Lung microvascular endothelial cell (primary cell): ENCODE data around the gene CBLN3. TPM values are rescaled to one million over a fixed set of nuclear protein-coding genes. Genes with fewer than 3 reads are reported as not detected.
"Not testable (repeated sequence)": the region's sequence is repeated elsewhere in the genome, so short reads cannot be mapped to it uniquely, and the experiment has no call there.

Source experiments
- DNase-seq, 2 donors: peaks; one replicate each; pipeline versions ENCODE4 v3.0.0 to v3.0.0-alpha.2; 2010; ENCODE audit warnings: low read depth in 2 of 2
- total RNA-seq: library from RNA; depleted of rRNA; stranded (reverse); fragments of >200 nt; gene quantifications from 2 replicates; pipeline ENCODE4 v1.2.1, GENCODE V29; 2014

CBLN3 gene
- 0.20 and 0.22 TPM in 2 replicates for total RNA-seq

GRCh38 chr14:24429395-24430142 lies at the start of gene CBLN3, which contains the start of gene KHNYN:
TSS of gene CBLN3 (minus strand) at chr14:24429668. CDS start at chr14:24429054, 614 bp downstream.
TSS of gene KHNYN (plus strand) at chr14:24429954. CDS start at chr14:24430731, 777 bp downstream.
- DNase-seq: peak; percentile 90 to 94

DNA sequence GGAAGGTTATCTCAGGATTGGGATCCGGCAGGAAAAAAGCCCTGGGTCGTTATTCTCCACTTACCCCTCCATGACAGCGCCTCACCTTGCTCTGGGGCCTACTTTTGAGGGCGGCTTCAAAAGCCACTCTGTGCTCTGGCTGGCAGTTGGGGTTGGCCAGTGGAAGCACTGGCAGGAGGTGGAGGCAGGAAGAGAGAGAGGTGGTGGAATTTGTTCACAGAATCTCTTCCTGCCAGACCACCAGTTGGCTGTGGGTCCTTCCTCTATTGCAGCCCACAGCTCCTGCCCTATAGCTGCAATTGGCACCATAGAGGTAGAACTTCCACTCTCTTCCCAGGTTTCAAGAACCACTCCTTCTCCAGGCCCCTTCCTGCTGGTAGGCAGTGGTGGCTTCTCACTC lies 45.8 kb upstream of the CBLN3 start:
- DNase-seq: no peak

DNA sequence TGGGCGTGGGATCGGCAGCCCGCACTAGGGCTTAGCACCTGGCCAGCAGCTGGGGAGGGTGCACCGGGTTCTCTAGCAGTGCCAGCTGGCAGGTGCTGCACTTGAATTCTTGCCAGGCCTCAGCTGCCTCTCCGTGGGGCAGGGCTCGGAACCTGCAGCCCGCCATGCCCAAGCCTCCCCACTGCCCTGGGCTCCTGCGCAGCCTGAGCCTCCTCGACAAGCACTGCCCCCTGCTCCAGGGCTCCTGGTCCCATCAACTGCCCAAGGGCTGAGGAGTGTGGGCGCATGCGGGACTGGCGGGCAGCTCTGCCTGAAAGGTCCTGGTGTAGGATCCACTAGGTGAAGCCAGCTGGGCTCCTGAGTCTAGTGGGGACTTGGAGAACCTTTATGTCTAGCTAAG lies 43.7 kb upstream of the CBLN3 start:
- no peak for DNase-seq

- not testable (repeated sequence) for DNase-seq
These were observed 41.0 kb upstream of the CBLN3 start for GRCh38 chr14:24470450-24470849.

GRCh38 chr14:24465805-24466204 lies 36.3 kb upstream of the CBLN3 start:
- no peak for DNase-seq

DNA sequence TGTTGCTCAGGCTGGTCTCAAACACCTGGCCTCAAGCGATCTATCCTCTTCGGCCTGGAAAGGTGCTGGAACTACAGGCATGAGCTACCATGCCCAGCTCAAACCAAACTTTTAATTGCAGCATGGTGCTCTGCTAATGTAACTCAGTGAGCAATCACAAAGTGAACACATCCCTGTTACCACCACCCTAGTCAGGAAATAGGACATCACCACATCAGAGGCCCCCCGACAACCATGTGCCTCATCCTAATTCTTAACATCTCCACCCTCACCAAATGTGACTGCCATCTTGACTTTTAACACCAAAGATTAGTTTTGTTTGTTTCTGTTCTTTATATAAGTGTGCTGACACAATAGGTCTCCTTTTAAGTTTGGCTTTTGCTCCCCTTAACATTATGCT lies 35.9 kb upstream of the CBLN3 start:
- no peak for DNase-seq

DNA sequence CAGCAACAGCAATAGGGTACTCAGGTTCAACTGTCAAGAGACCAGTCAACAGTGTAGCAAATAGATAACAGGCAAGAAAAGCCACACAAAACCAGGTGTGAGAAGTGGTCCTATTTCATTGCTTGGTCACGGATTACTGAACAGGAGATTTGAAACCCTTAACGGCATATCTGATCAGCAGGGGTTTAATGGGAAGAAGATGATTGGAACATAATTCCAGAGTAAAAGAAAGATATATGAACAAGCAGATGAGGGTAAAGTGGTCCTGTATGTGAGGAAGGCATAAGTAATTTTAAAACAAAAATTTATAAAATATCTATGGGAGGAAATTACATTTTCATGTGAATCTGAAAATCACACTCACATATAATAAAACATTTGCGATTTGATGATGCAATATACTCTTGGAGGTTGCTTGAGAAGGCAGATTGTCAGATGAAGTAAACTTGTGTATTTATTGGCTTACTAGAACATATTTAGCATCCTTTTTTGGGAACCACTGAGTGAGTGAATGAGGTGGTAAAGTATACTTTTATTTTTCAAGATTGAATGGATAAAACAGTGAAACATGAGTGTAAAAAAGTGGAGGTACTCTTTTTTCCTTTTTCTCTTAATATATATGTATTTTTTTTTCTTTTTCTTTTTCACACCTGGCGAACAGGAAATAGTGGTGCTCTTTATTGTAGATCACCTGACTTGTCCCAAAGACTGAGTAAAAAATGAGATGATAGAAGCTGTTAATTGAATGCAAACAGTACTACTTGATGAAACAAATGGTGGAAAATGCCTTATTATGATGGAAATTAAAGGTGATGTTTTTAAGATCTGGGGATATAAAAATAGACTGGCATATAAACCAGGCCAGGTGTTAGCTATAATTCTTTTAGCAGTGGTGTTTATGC lies 34.7 kb upstream of the CBLN3 start:
- DNase-seq: no peak

GRCh38 chr14:24463017-24463883 lies 33.8 kb upstream of the CBLN3 start:
- no peak for DNase-seq

DNA sequence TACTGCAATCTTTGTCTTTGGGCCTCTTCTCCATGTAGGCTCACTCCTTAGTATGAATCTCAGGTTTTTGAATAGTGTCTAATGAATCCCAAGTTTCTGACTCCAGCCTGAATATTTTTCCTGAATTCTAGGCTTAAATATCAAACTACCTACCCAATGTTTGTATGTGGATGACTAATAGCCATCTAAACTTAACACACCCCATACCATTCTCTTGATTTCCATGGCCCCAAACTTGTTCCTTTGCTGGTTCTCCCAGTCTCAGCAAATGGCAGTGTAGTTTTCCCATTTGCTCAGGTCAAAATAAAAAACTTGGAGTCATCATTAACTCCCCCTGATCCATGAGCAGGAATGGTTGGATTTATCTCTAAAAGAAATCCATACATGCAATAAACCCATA lies 31.9 kb upstream of the CBLN3 start:
- DNase-seq: no peak

- no peak for DNase-seq
These were observed 29.9 kb upstream of the CBLN3 start for GRCh38 chr14:24459331-24459730.

- DNase-seq: peak in 1 of 2 donors; percentile 73
These were observed 29.3 kb upstream of the CBLN3 start for GRCh38 chr14:24458736-24459135.

DNA sequence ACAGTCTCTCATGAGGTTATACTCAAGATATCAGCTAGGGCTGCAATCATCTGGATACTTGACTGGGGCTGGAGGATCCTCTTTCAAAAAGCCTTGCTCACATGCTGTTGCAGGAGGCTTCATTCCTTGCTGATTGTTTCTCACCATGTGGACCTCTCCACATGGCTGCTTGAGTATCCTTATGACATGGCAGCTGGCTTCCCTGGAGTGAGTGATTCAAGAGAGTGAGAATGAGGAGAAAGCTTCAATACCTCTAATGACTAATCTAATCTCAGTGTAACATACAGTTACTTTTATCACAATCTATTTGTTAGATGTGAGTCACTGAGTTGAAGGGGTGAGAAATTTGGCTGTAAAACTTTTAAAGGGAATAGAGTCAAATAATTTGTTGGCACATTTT lies 27.5 kb upstream of the CBLN3 start:
- DNase-seq: no peak

DNA sequence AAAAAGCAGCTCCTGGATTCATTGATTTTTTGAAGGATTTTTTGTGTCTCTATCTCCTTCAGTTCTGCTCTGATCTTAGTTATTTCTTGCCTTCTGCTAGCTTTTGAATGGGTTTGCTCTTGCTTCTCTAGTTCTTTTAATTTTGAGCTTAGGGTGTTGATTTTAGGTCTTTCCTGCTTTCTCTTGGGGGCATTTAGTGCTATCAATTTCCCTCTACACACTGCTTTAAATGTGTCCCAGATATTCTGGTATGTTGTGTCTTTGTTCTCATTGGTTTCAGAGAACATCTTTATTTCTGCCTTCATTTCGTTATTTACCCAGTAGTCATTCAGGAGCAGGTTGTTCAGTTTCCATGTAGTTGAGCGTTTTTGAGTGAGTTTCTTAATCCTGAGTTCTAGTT lies 21.4 kb upstream of the CBLN3 start:
- not testable (repeated sequence) for DNase-seq

DNA sequence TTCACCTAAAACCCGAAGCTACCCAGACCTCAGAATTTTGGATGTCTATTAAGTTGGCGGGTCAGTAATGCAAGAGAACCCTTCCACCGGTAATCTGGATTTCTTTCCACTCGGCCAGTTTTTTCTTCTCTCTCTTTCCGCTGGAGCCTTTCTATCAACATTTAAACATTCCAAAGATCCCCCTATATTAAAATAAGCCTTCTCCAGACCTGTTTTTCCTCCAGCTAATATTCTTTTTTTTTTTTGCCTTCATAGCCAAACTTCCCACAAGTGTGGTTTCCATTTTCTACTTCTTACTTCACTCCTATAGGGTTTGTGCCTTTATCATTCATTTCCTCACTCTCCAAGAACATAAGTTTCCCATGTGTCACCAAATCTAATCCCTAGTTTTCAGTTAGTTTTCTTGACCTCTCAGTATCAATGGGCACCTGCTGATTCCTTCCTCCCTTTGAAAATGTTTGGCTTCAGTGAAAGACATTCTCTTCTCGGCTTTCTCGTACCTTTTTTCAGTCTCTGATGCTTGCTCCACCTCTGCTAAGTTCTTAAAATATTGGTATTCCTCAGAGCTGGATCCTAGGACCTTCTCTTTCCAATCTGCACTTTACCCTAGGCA lies 13.7 kb upstream of the CBLN3 start:
- DNase-seq: no peak

DNA sequence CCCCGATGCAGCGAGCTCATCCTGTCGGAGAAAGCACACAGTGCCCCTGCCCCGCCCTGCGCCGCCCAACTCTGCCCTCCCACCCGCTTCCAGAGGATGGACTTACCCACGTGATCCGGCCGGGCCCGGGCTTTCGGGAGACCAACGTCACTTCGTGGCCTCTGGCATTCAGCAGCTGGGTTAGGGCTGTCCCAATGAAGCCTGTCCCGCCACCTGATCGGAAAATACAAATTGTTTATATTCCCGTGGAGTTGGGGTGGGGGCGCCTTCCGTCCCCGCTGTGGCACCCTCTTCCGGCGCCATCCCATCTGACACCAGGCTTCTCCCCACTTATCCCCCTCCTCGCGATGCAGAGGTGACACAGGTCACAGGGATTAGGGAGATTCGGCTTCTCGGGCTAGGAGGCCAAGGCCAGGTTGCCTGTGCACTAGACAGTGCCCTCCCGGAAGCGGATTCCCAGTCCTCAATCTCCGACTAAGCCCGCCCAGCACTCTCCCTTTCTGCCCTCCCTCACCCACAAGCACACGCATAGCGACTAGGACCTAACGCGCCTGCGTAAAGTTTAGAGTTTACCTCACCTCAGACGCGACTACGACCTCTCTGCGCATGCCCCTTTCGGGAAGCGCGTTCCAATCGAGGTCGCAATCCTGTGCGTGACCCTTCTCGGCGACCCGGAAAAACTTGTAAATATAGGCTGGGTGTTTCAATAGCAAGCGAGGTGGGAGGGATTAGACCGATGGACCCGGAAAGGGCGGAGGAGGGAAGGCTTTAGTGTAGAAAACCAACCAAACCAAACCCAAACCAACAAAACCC lies 13.0 kb upstream of the CBLN3 start, which contains the start of gene SDR39U1:
SDR39U1 (minus strand) TSS at position 537 of the 813 bp plus-strand sequence; CDS start at position 530, 7 bp downstream.
- DNase-seq: peak; percentile 99

GRCh38 chr14:24441904-24442239 lies 12.4 kb upstream of the CBLN3 start:
- peak in 1 of 2 donors; percentile 43 for DNase-seq

DNA sequence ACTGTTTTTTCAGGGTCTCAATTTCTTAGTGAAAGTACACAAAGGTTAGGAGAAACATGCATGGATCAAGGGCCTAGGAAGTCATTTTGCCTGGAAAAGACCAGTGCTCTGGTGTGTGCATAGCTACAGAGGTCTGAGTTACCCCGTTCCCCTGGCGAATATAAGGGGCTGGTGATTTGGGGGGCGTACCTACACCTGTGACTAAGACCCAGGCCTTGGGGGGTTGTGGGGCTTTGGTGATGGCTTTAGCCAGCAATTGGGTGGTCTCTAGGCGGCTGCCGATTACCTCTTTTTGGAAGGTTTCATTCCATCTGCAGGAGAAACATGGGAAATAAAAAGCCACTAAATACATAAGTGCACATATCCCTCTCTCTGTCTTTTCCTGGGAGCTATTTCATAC lies 12.0 kb upstream of the CBLN3 start:
- DNase-seq: no peak

- no peak for DNase-seq
These were observed 11.3 kb upstream of the CBLN3 start for GRCh38 chr14:24440606-24441399.

GRCh38 chr14:24439830-24440605 lies 10.6 kb upstream of the CBLN3 start:
- no peak for DNase-seq
